ENCODE results near the gene MCRIP1. TPM values are rescaled to one million over a fixed set of nuclear protein-coding genes. Genes with fewer than 3 reads are reported as not detected.

The MCRIP1 gene
- total and polyA plus RNA-seq, 10 of the 15 experiments (the other 5 are each of a cell fraction or from before 2014, with no cell fraction given), result 0.31 to 54.4 (median 30.8) TPM

DNA sequence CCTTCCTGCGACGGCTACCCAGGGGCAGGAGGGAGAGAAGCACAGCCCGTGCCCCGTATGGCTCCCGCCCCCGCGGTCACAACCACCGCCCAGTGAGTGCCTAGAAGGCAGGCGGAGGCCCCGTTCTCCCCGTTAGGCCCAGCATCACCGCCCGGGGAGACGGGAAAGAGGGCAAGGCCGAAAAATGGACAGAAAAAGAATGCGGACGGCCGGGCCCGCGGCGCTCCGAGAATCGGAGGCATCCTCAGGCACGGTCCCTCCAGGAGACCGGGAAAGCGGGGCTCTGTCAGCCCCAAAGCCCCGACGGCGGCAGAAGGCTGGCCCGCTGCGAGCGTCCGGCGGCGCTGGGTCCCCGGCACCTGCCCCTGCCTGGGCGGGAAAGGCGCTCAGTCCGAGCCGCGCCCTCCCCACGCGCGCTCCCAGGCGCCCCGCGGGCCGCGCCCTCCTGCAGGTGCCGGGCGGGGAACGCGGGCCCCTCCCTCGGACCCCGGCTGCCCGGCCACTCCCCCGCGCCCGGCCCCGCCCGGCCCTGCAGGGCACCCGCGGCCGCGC lies 407 bp downstream of the MCRIP1 start:
- Histone ChIP-seq H3K36me3 (ENCODE audit: control insufficient read depth in 2 of 2, insufficient read depth in 2 of 2, low read length in 1 of 2) (no peaks in the 10 kb centered on the region), H4K20me1 (ENCODE audit: control insufficient read depth, insufficient read depth) (no peaks in the 10 kb centered on the region), H3K27ac (ENCODE audit: control insufficient read depth, insufficient read depth) (peak overlapping the region; percentile 58), H3K4me2 (ENCODE audit: control insufficient read depth, insufficient read depth) (peak overlapping the region; percentile 99), H3K9me3 (replicated peaks; ENCODE audit: control insufficient read depth, insufficient read depth, low read length) (no peaks in the 10 kb centered on the region), H3K9ac (ENCODE audit: control insufficient read depth, insufficient read depth, low read length) (peak overlapping the region; percentile 86), H3K27me3 (replicated peaks in 1 of 2; ENCODE audit: control insufficient read depth in 2 of 2, insufficient read depth in 2 of 2, low read length in 1 of 2) (no peaks in the 10 kb centered on the region), H3K4me1 (ENCODE audit: control insufficient read depth, insufficient read depth, low read length) (peaks cover 16% of the 10 kb centered on the region), H3K79me2 (ENCODE audit: control insufficient read depth, insufficient read depth, low read length) (peaks cover 13% of the 10 kb centered on the region), H2AFZ (ENCODE audit: control insufficient read depth, low read depth, low read length) (peak overlapping the region; percentile 64), H3K4me3 (peak overlapping the region; percentile 96)
- peak; percentile 74 for ATAC-seq
- TF ChIP-seq LARP7 (IDR thresholded peaks at IDR 0.05) (peak; percentile 49), STAT1 (conservative IDR thresholded peaks at IDR 0.05) (0 out of 2 replicates have a peak, but pooled peaks have one; percentile 42), NFXL1 (IDR thresholded peaks at IDR 0.05; ENCODE audit: borderline replicate concordance) (0 out of 2 replicates have a peak, but pooled peaks have one; percentile 12), GABPA (IDR thresholded peaks at IDR 0.05; ENCODE audit: low read depth) (no peak), BACH1 (IDR thresholded peaks at IDR 0.05; ENCODE audit: borderline replicate concordance) (peak; percentile 86), DPF2 (IDR thresholded peaks at IDR 0.05) (peak; percentile 18; the same call in 1 of the 2 replicates), RB1 (IDR thresholded peaks at IDR 0.05; ENCODE audit: borderline replicate concordance) (0 out of 2 replicates have a peak, but pooled peaks have one; percentile 58), EGR1 (IDR thresholded peaks at IDR 0.05; ENCODE audit: borderline replicate concordance in 1 of 2, low read depth in 2 of 2, low read length in 2 of 2) (peak in 1 of 2 experiments; percentile 87; a peak in 2 of 3 replicates), ZNF207 (IDR thresholded peaks at IDR 0.05; ENCODE audit: borderline replicate concordance) (no peak), IKZF1 (conservative IDR thresholded peaks at IDR 0.05) (peak; percentile 66; the same call in 1 of the 2 replicates), GATAD2B (conservative IDR thresholded peaks at IDR 0.05; ENCODE audit: low read depth) (peak; percentile 69)
- TF ChIP-seq, protein P1, sequence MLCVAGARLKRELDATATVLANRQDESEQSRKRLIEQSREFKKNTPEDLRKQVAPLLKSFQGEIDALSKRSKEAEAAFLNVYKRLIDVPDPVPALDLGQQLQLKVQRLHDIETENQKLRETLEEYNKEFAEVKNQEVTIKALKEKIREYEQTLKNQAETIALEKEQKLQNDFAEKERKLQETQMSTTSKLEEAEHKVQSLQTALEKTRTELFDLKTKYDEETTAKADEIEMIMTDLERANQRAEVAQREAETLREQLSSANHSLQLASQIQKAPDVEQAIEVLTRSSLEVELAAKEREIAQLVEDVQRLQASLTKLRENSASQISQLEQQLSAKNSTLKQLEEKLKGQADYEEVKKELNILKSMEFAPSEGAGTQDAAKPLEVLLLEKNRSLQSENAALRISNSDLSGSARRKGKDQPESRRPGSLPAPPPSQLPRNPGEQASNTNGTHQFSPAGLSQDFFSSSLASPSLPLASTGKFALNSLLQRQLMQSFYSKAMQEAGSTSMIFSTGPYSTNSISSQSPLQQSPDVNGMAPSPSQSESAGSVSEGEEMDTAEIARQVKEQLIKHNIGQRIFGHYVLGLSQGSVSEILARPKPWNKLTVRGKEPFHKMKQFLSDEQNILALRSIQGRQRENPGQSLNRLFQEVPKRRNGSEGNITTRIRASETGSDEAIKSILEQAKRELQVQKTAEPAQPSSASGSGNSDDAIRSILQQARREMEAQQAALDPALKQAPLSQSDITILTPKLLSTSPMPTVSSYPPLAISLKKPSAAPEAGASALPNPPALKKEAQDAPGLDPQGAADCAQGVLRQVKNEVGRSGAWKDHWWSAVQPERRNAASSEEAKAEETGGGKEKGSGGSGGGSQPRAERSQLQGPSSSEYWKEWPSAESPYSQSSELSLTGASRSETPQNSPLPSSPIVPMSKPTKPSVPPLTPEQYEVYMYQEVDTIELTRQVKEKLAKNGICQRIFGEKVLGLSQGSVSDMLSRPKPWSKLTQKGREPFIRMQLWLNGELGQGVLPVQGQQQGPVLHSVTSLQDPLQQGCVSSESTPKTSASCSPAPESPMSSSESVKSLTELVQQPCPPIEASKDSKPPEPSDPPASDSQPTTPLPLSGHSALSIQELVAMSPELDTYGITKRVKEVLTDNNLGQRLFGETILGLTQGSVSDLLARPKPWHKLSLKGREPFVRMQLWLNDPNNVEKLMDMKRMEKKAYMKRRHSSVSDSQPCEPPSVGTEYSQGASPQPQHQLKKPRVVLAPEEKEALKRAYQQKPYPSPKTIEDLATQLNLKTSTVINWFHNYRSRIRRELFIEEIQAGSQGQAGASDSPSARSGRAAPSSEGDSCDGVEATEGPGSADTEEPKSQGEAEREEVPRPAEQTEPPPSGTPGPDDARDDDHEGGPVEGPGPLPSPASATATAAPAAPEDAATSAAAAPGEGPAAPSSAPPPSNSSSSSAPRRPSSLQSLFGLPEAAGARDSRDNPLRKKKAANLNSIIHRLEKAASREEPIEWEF (IDR thresholded peaks at IDR 0.05; ENCODE audit: insufficient replicate concordance, low read depth, low read length), result no peak
- TF ChIP-seq, protein P2, sequence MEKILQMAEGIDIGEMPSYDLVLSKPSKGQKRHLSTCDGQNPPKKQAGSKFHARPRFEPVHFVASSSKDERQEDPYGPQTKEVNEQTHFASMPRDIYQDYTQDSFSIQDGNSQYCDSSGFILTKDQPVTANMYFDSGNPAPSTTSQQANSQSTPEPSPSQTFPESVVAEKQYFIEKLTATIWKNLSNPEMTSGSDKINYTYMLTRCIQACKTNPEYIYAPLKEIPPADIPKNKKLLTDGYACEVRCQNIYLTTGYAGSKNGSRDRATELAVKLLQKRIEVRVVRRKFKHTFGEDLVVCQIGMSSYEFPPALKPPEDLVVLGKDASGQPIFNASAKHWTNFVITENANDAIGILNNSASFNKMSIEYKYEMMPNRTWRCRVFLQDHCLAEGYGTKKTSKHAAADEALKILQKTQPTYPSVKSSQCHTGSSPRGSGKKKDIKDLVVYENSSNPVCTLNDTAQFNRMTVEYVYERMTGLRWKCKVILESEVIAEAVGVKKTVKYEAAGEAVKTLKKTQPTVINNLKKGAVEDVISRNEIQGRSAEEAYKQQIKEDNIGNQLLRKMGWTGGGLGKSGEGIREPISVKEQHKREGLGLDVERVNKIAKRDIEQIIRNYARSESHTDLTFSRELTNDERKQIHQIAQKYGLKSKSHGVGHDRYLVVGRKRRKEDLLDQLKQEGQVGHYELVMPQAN (conservative IDR thresholded peaks at IDR 0.05), result peak; percentile 50
- ChIA-PET CTCF (interaction anchor here (1.7 to 1.9 kb wide), 2 partner anchors 98 to 120 kb away, joined by 3 to 8 read pairs; partner anchors contain the start of gene SLC25A10), SMC1A (ENCODE audit: uncharacterized antibody, unreplicated experiment) (interaction anchor here (1.8 kb wide), 1 partner anchor 27 kb away, joined by 6 read pairs; no protein-coding TSS in a partner anchor), RAD21 (ENCODE audit: unreplicated experiment) (interaction anchor here (0.7 to 0.9 kb wide), 2 partner anchors 22 to 28 kb away, joined by 3 read pairs; partner anchors contain the start of gene P4HB), POLR2A (interaction anchor here (1.0 to 3.0 kb wide), 7 partner anchors 27 to 135 kb away, joined by 3 to 15 read pairs (median 4); partner anchors contain the start of genes MRPL12 and P4HB)
- DNase-seq (ENCODE audit: low read depth, low spot score), result no peak
- in situ Hi-C loops (cut with MboI), result no loop called here
- whole genome bisulfite sequencing (ENCODE audit: insufficient coverage, insufficient replicate concordance, low lambda C conversion rate, missing lambda C conversion rate), result under 1% methylated on average over 53 of the region's 65 CpGs
- BruUV-seq (replicated peaks), result no TSS peak
- no peak for FAIRE-seq
- intact Hi-C loops (cut with micrococcal nuclease; ENCODE audit: unreplicated experiment), result no loop called here
